Activated CD4-positive, alpha-beta memory T cell treated with anti-CD3 and anti-CD28 coated beads, Interleukin-2, amount 10 ng/mL, durations not matched to agents 7 days and 5 days (primary cell): ENCODE measurements around the gene APELA. TPM values are rescaled to one million over a fixed set of nuclear protein-coding genes. Genes with fewer than 3 reads are reported as not detected.
"Not testable (repeated sequence)": the region's sequence is repeated elsewhere in the genome, so short reads cannot be mapped to it uniquely, and the experiment has no call there.

Experiments used
- CTCF ChIA-PET: fragments of 350-600 bp; sonication (Branson Sonifier 250); formaldehyde crosslinking; loops from one replicate; lab custom pipeline; 2021; ENCODE audit warnings: antibody characterized with exemption, inconsistent platforms; lab: Charles Lee
- POLR2A ChIA-PET: fragments of 350-600 bp; sonication (Branson Sonifier 250); formaldehyde crosslinking; loops from one replicate; lab custom pipeline; 2021; ENCODE audit warnings: antibody characterized with exemption; lab: Charles Lee
- DNase-seq: peaks from one replicate; pipeline ENCODE4 v3.0.0-alpha.2; 2020
- H3K27ac Mint-ChIP-seq: one replicate; pipeline ENCODE4 v1.8.0; 2021; ENCODE audit warnings: mild to moderate bottlenecking, mixed read lengths
- H3K27me3 Mint-ChIP-seq: one replicate; pipeline ENCODE4 v1.8.0; 2021; ENCODE audit warnings: mixed read lengths
- H3K36me3 Mint-ChIP-seq: one replicate; pipeline ENCODE4 v1.8.0; 2021; ENCODE audit warnings: low read depth, mixed read lengths
- H3K4me1 Mint-ChIP-seq: one replicate; pipeline ENCODE4 v1.8.0; 2021; ENCODE audit warnings: mixed read lengths
- H3K4me3 Mint-ChIP-seq: one replicate; pipeline ENCODE4 v1.8.0; 2021; ENCODE audit warnings: mild to moderate bottlenecking, mixed read lengths
- H3K9me3 Mint-ChIP-seq: one replicate; pipeline ENCODE4 v1.8.0; 2021; ENCODE audit warnings: mixed read lengths
- total RNA-seq, 2 experiments: library from RNA; stranded (reverse); gene quantifications; one replicate each; pipeline ENCODE4 v1.2.3, GENCODE V29; 2021

Gene APELA
- total RNA-seq, 2 experiments from 2014 or later = not detected

DNA sequence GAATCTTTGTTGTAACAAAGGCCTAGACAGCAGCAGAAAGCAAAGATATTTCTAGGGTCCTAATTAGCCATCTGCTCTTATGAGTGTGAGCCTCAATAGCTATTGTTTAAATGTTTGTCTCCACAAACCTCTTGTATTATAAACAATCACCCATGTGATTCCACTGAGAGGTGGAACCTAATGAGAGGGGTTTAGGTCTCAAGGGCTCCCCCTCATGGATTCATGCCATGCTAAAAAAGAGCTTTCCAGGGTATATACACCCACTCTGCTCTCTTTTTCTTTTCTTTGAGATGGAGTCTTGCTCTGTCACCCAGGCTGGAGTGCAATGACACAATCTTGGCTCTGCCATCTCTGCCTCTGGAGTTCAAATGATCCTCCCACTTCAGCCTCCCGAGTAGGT lies 58.4 kb downstream of the APELA start:
- no peaks in the 10 kb centered on the region for H3K36me3 Mint-ChIP-seq
- ChIA-PET POLR2A (no interaction called here), CTCF (interaction anchor here (0.6 to 0.9 kb wide), 2 partner anchors 9 to 521 kb away, joined by 3 read pairs; no protein-coding TSS in a partner anchor)
- peaks cover 1% of the 10 kb centered on the region for H3K27me3 Mint-ChIP-seq
- H3K4me3 Mint-ChIP-seq = no peak overlapping the region
- no peak for DNase-seq
- H3K9me3 Mint-ChIP-seq = no peaks in the 10 kb centered on the region
- H3K4me1 Mint-ChIP-seq = no peaks in the 10 kb centered on the region
- no peak overlapping the region for H3K27ac Mint-ChIP-seq

DNA sequence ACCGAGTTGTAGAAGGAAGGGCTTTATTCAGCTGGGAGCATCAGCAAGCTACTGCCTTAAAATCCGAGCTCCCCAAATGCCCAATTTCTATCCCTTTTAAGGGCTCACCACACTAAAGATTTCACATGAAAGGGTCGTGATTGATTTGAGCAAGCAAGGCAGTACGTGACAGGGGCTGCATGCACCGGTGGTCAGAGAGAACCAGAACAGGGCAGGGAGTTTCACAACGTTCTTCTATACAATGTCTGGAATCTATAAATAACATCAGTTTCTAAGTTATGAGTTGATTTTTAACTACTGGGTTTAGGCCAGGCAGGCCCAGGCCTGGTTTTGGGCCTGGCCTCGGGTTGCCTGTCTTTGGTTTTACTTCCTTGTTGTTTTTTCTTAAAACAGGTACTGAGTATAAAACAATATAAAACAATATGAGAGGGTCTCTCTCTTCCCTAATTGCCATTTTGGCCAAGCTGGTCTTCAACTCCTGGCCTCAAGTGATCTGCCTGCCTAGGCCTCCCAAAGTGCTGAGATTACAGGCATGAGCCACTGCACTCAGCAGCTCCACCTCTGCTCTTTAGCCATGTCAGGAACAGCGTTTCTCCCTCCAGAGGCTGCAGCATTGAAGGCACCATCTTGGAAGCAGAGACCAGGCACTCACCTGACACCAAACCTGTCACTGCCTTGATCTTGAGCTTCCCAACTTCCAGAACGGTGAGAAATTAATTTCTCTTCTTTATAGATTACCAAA lies 59.1 kb downstream of the APELA start:
- POLR2A ChIA-PET, H3K27ac Mint-ChIP-seq, H3K36me3 Mint-ChIP-seq, H3K4me1 Mint-ChIP-seq, CTCF ChIA-PET, H3K9me3 Mint-ChIP-seq, H3K4me3 Mint-ChIP-seq, DNase-seq, H3K27me3 Mint-ChIP-seq: not testable (repeated sequence)

DNA sequence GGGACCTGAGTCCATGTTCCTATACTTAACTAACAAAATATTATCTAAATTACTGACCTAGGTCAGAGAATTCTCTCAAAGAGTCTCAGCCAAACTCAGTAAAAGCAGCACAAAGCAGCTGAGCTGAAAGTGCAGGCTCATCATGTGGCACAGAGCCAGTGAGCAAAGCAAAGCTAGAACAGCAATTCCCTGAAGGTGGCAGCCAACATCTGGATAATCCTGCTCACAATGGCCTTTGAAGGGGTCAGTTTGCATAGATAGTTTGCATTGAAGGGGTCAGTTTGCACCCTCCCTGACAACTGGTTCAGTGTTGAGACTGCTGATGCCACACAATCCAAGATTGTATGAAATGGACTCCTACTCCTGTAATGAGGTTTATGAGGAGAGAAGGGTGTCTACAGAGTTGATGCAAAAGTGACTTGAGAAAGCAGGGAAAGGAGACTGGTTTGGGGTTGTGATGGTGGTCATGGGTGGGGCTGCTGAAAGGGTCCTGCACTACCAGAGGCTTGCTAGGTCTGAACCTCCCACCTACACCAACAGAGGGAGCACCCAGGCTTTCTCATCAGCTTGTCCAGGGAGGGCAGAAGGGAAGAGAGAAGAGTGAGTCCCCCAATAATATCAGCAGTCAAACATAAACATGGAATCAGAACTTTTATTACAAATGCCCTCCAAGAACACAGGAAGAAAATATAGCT lies 60.7 kb downstream of the APELA start:
- DNase-seq = no peak
- CTCF ChIA-PET = no interaction called here
- no peak overlapping the region for H3K4me3 Mint-ChIP-seq

DNA sequence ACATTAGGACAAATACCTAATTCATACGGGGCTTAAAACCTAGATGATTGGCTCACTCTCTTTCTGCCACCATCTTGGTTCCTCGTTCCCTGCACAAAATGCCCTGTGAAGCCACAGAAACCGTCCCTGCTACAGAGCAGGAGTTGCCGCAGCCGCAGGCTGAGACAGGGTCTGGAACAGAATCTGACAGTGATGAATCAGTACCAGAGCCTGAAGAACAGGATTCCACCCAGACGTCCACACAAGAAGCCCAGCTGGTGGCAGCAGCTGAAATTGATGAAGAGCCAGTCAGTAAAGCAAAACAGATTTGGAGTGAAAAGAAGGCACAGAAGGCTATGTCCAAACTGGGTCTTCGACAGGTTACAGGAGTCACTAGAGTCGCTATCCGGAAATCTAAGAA lies 66.2 kb downstream of the APELA start:
- H3K27me3 Mint-ChIP-seq = peaks cover 3% of the 10 kb centered on the region
- no peak overlapping the region for H3K4me3 Mint-ChIP-seq
- CTCF ChIA-PET = no interaction called here
- no peak for DNase-seq
- no peak overlapping the region for H3K27ac Mint-ChIP-seq
- no peaks in the 10 kb centered on the region for H3K4me1 Mint-ChIP-seq
- H3K9me3 Mint-ChIP-seq = no peaks in the 10 kb centered on the region
- H3K36me3 Mint-ChIP-seq = no peaks in the 10 kb centered on the region
- POLR2A ChIA-PET = no interaction called here

More for the DNA sequence above, 60.7 kb downstream of the APELA start:
- Mint-ChIP-seq H3K9me3 (no peaks in the 10 kb centered on the region), H3K27me3 (peaks cover 1% of the 10 kb centered on the region), H3K36me3 (no peaks in the 10 kb centered on the region), H3K27ac (no peak overlapping the region), H3K4me1 (no peaks in the 10 kb centered on the region)
- POLR2A ChIA-PET = no interaction called here

DNA sequence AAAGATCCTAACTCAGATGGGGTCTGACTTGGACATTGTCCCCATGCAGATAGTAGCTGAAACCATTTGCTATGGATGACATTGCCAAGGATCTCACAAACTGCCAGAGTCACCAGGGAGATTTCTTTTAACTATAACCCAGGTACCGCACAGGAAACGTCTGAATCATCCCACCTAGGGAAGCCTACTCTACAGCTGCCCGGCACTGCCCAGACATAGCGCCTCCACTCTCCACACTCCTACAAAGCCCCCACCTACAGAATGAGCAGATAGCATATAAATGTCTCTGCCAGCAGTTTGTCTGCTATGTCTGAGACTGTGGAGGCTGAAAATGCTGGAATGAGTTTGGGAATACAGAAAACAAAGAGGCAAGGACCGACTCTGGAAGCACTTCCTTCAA lies 68.2 kb downstream of the APELA start:
- H3K4me3 Mint-ChIP-seq = no peak overlapping the region
- H3K9me3 Mint-ChIP-seq = no peaks in the 10 kb centered on the region
- no peak for DNase-seq
- CTCF ChIA-PET = interaction anchor here (1.0 kb wide), 1 partner anchor 10 kb away, joined by 3 read pairs; no protein-coding TSS in a partner anchor
- POLR2A ChIA-PET = no interaction called here
- no peak overlapping the region for H3K27ac Mint-ChIP-seq
- peaks cover 5% of the 10 kb centered on the region for H3K27me3 Mint-ChIP-seq
- H3K36me3 Mint-ChIP-seq = no peaks in the 10 kb centered on the region
- no peaks in the 10 kb centered on the region for H3K4me1 Mint-ChIP-seq

DNA sequence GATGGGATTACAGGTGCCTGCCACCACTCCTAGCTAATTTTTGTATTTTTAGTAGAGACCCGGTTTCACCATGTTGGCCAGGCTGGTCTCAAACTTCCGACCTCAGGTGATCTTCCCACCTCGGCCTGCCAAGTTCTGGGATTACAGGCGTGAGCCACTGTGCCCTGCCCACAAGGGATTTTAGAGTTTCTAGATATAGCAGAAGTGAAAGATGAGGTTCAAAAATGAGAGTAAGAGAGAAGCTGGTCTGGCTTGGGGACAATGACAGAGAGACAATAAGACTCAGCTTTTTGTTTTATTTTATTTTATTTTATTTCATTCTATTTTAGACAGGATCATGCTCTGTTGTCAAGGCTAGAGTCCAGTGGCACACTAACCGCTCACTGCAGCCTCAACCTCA lies 69.8 kb downstream of the APELA start:
- ChIA-PET POLR2A (no interaction called here), CTCF (no interaction called here)
- H3K27ac Mint-ChIP-seq = no peak overlapping the region
- H3K36me3 Mint-ChIP-seq = no peaks in the 10 kb centered on the region
- no peak overlapping the region for H3K4me3 Mint-ChIP-seq
- H3K27me3 Mint-ChIP-seq = peaks cover 9% of the 10 kb centered on the region
- no peaks in the 10 kb centered on the region for H3K9me3 Mint-ChIP-seq
- DNase-seq = no peak
- no peaks in the 10 kb centered on the region for H3K4me1 Mint-ChIP-seq

Other genes with a start within 250 kb of the APELA start
- not detected for gene SMIM31, start 123.0 kb upstream of the APELA start, total RNA-seq
- 1 to 10 TPM; 1.0 to 1.1 TPM for gene TRIM61, start 100.5 kb downstream of the APELA start, total RNA-seq
- not detected for gene TRIM60, start 154.8 kb downstream of the APELA start, total RNA-seq
- gene TRIM75, start 176.7 kb downstream of the APELA start, total RNA-seq = not detected
- 1 to 10 TPM; 6.2 to 6.4 TPM for gene TMEM192, start 235.7 kb downstream of the APELA start, total RNA-seq